Stimulated activated CD8-positive, alpha-beta memory T cell treated with anti-CD3 and anti-CD28 coated beads, Interleukin-12 subunit alpha, Interleukin-12 subunit beta, amount 100 ng/mL, for 4 hours (primary cell): Measurements from ENCODE around the gene MLXIP.

Experiments
- DNase-seq: peaks from one replicate; pipeline ENCODE4 v3.0.0-alpha.2; 2020; ENCODE audit warnings: low read depth

Gene MLXIP

GRCh38 chr12:122126713-122127597, 48.4 kb downstream of the MLXIP start:
- no peak for DNase-seq

GRCh38 chr12:122127839-122128238, 49.3 kb downstream of the MLXIP start:
- DNase-seq, result no peak

- DNase-seq, result no peak
Measured at GRCh38 chr12:122128481-122128880, 49.9 kb downstream of the MLXIP start.

- no peak for DNase-seq
Measured at GRCh38 chr12:122129131-122129530, 50.6 kb downstream of the MLXIP start.

- DNase-seq, result no peak
Measured at GRCh38 chr12:122130150-122130549, 51.6 kb downstream of the MLXIP start.

GRCh38 chr12:122133192-122133950, 54.8 kb downstream of the MLXIP start:
- no peak for DNase-seq

GRCh38 chr12:122135437-122136031, 57.0 kb downstream of the MLXIP start:
- DNase-seq, result no peak

GRCh38 chr12:122137229-122137628, 58.7 kb downstream of the MLXIP start:
- no peak for DNase-seq

GRCh38 chr12:122137681-122138080, 59.1 kb downstream of the MLXIP start:
- DNase-seq, result no peak

- no peak for DNase-seq
Measured at GRCh38 chr12:122138181-122138580, 59.6 kb downstream of the MLXIP start.

GRCh38 chr12:122138616-122139015, 60.1 kb downstream of the MLXIP start:
- DNase-seq, result no peak

- no peak for DNase-seq
Measured at GRCh38 chr12:122139266-122139665, 60.7 kb downstream of the MLXIP start.

- DNase-seq, result no peak
Measured at GRCh38 chr12:122139941-122140340, 61.4 kb downstream of the MLXIP start.

GRCh38 chr12:122140467-122141257, 62.1 kb downstream of the MLXIP start:
- no peak for DNase-seq

- DNase-seq, result no peak
Measured at GRCh38 chr12:122141911-122142725, 63.6 kb downstream of the MLXIP start.

- no peak for DNase-seq
Measured at GRCh38 chr12:122142857-122143256, 64.3 kb downstream of the MLXIP start.

GRCh38 chr12:122144885-122145284, 66.3 kb downstream of the MLXIP start:
- DNase-seq, result no peak

GRCh38 chr12:122145505-122146330, 67.2 kb downstream of the MLXIP start:
- DNase-seq, result no peak

- DNase-seq, result no peak
Measured at GRCh38 chr12:122147514-122148290, 69.1 kb downstream of the MLXIP start.
